WTC11 (cell line): ENCODE measurements around the gene COL21A1. TPM values are rescaled to one million over a fixed set of nuclear protein-coding genes. Genes with fewer than 3 reads are reported as not detected.

ENCODE experiments used
- ATAC-seq: fragments of 200-7000 bp; cut with Tn5 transposase; 2 replicates; pipeline ENCODE4 v1.10.0; 2021; ENCODE audit warnings: mild to moderate bottlenecking, moderate library complexity
- CTCF ChIA-PET: fragments of 300-600 bp; sonication (Branson Sonifier 250); formaldehyde crosslinking; loops from one replicate; lab custom pipeline; 2021; ENCODE audit warnings: antibody characterized with exemption; lab: Charles Lee
- POLR2A ChIA-PET: fragments of 350-600 bp; sonication (Branson Sonifier 250); formaldehyde crosslinking; loops from one replicate; lab custom pipeline; 2021; ENCODE audit warnings: antibody characterized with exemption; lab: Charles Lee
- DNase-seq: peaks from one replicate; pipeline ENCODE4 v3.0.0; 2021; ENCODE audit warnings: low spot score
- H3K27ac Mint-ChIP-seq: 2 replicates; pipeline ENCODE4 v1.8.0; 2021; ENCODE audit warnings: mixed read lengths
- H3K27me3 Mint-ChIP-seq: 2 replicates; pipeline ENCODE4 v1.8.0; 2021; ENCODE audit warnings: low read depth, mild to moderate bottlenecking, moderate library complexity, mixed read lengths
- H3K36me3 Mint-ChIP-seq: 2 replicates; pipeline ENCODE4 v1.8.0; 2021; ENCODE audit warnings: mixed read lengths
- H3K4me1 Mint-ChIP-seq: 2 replicates; pipeline ENCODE4 v1.8.0; 2022; ENCODE audit warnings: mixed read lengths
- H3K4me3 Mint-ChIP-seq: 2 replicates; pipeline ENCODE4 v1.8.0; 2021; ENCODE audit warnings: mild to moderate bottlenecking, moderate library complexity, mixed read lengths
- H3K9me3 Mint-ChIP-seq: 2 replicates; pipeline ENCODE4 v1.8.0; 2021; ENCODE audit warnings: mixed read lengths
- ATF2 ChIP-seq: sonication (generic); formaldehyde crosslinking; IDR thresholded peaks from 2 replicates; pipeline ENCODE4 v1.8.1; 2022; ENCODE audit warnings: low read depth, missing genetic modification reagents, borderline replicate concordance
- CREM ChIP-seq: sonication (generic); formaldehyde crosslinking; IDR thresholded peaks from 2 replicates; pipeline ENCODE4 v1.8.1; 2022; ENCODE audit warnings: mild to moderate bottlenecking, missing genetic modification reagents, moderate library complexity
- E2F4 ChIP-seq: sonication (generic); formaldehyde crosslinking; IDR thresholded peaks from 2 replicates; pipeline ENCODE4 v1.8.1; 2022; ENCODE audit warnings: low read depth, mild to moderate bottlenecking, moderate library complexity, missing genetic modification reagents, borderline replicate concordance
- EMX1 ChIP-seq: fragments of 250-450 bp; sonication (Bioruptor Pico); IDR thresholded peaks from 2 replicates; pipeline ENCODE4 v1.8.0; 2021; ENCODE audit warnings: mild to moderate bottlenecking
- JAZF1 ChIP-seq: fragments of 250-450 bp; sonication (Bioruptor Pico); IDR thresholded peaks from 2 replicates; pipeline ENCODE4 v1.9.0; 2021; ENCODE audit warnings: moderate library complexity, mild to moderate bottlenecking, inconsistent platforms
- NR2C2 ChIP-seq: sonication (generic); formaldehyde crosslinking; IDR thresholded peaks from 2 replicates; pipeline ENCODE4 v1.8.0; 2022; ENCODE audit warnings: mild to moderate bottlenecking, missing genetic modification reagents
- NR3C1 ChIP-seq: sonication (generic); formaldehyde crosslinking; conservative IDR thresholded peaks from 2 replicates; pipeline ENCODE4 v1.8.1; 2023; ENCODE audit warnings: low read depth, mild to moderate bottlenecking, missing genetic modification reagents
- STAT6 ChIP-seq: sonication (generic); formaldehyde crosslinking; conservative IDR thresholded peaks from 2 replicates; pipeline ENCODE4 v1.8.1; 2023; ENCODE audit warnings: mild to moderate bottlenecking, low read depth, missing genetic modification reagents, moderate library complexity
- TCF7 ChIP-seq: sonication (generic); formaldehyde crosslinking; IDR thresholded peaks from 2 replicates; pipeline ENCODE4 v1.8.0; 2022; ENCODE audit warnings: mild to moderate bottlenecking, low read depth, missing genetic modification reagents, moderate library complexity
- TEAD1 ChIP-seq: sonication (generic); formaldehyde crosslinking; IDR thresholded peaks from 2 replicates; pipeline ENCODE4 v1.8.0; 2022; ENCODE audit warnings: mild to moderate bottlenecking, missing genetic modification reagents
- USF2 ChIP-seq: sonication (generic); formaldehyde crosslinking; IDR thresholded peaks from 2 replicates; pipeline ENCODE4 v1.8.1; 2023; ENCODE audit warnings: mild to moderate bottlenecking, missing genetic modification reagents, moderate library complexity
- ZBTB43 ChIP-seq: sonication (generic); formaldehyde crosslinking; IDR thresholded peaks from 2 replicates; pipeline ENCODE4 v1.8.1; 2023; ENCODE audit warnings: mild to moderate bottlenecking, missing genetic modification reagents
- ZNF219 ChIP-seq: sonication (generic); formaldehyde crosslinking; IDR thresholded peaks from 2 replicates; pipeline ENCODE4 v1.8.0; 2023; ENCODE audit warnings: missing genetic modification reagents, mild to moderate bottlenecking, borderline replicate concordance
- ZNF232 ChIP-seq: sonication (generic); formaldehyde crosslinking; IDR thresholded peaks from 2 replicates; pipeline ENCODE4 v1.8.0; 2022; ENCODE audit warnings: mild to moderate bottlenecking, missing genetic modification reagents
- total RNA-seq: library from RNA; stranded (reverse); gene quantifications from 3 replicates; pipeline ENCODE4 v1.2.3, GENCODE V29; 2021

The COL21A1 gene
- total RNA-seq, 1 experiment from 2014 or later = 4.4 TPM

- Mint-ChIP-seq H3K9me3 (peaks cover 38% of the 10 kb centered on the region), H3K27me3 (no peaks in the 10 kb centered on the region), H3K36me3 (peaks cover 31% of the 10 kb centered on the region), H3K27ac (no peak overlapping the region), H3K4me1 (peaks cover 8% of the 10 kb centered on the region), H3K4me3 (no peak overlapping the region)
- DNase-seq (no peak), ATAC-seq (no peak)
- TF ChIP-seq NR3C1 (CRISPR knock-in tag) (no peak), USF2 (CRISPR knock-in tag) (no peak)
- ChIA-PET POLR2A (no interaction called here), CTCF (no interaction called here)
Measured at GRCh38 chr6:56152611-56153010, 94.8 kb downstream of the COL21A1 start.

- H3K4me3 Mint-ChIP-seq = no peak overlapping the region
- DNase-seq (no peak), ATAC-seq (no peak)
- peaks cover 38% of the 10 kb centered on the region for H3K9me3 Mint-ChIP-seq
- no peak for TF ChIP-seq E2F4
- no peak for TF ChIP-seq JAZF1 (CRISPR knock-in tag)
- TF ChIP-seq CREM (CRISPR knock-in tag) = no peak
- no peak for TF ChIP-seq ZNF219 (CRISPR knock-in tag)
- no peak for TF ChIP-seq EMX1 (CRISPR knock-in tag)
- no peak overlapping the region for H3K27ac Mint-ChIP-seq
- H3K4me1 Mint-ChIP-seq = peaks cover 7% of the 10 kb centered on the region
- no peaks in the 10 kb centered on the region for H3K27me3 Mint-ChIP-seq
- ChIA-PET POLR2A (no interaction called here), CTCF (no interaction called here)
- H3K36me3 Mint-ChIP-seq = peaks cover 31% of the 10 kb centered on the region
Measured at GRCh38 chr6:56151609-56152224, 95.7 kb downstream of the COL21A1 start.

GRCh38 chr6:56148488-56149186 is 98.7 kb downstream of the COL21A1 start:
- no peak for DNase-seq
- Mint-ChIP-seq H3K27me3 (no peaks in the 10 kb centered on the region), H3K27ac (no peak overlapping the region), H3K4me3 (no peak overlapping the region), H3K4me1 (peaks cover 2% of the 10 kb centered on the region), H3K36me3 (peaks cover 18% of the 10 kb centered on the region), H3K9me3 (peaks cover 31% of the 10 kb centered on the region)
- TF ChIP-seq ZNF232 (CRISPR knock-in tag) = no peak
- no peak for TF ChIP-seq ATF2 (CRISPR knock-in tag)
- TF ChIP-seq NR2C2 (CRISPR knock-in tag) = no peak
- no peak for TF ChIP-seq STAT6 (CRISPR knock-in tag)
- no peak for TF ChIP-seq TEAD1 (CRISPR knock-in tag)
- no peak for TF ChIP-seq TCF7 (CRISPR knock-in tag)
- no peak for TF ChIP-seq E2F4
- TF ChIP-seq ZBTB43 (CRISPR knock-in tag) = no peak
- no peak for ATAC-seq
- ChIA-PET CTCF (no interaction called here), POLR2A (no interaction called here)
